ENCODE measurements around the gene OR2AJ1. TPM values are rescaled to one million over a fixed set of nuclear protein-coding genes. Genes with fewer than 3 reads are reported as not detected.

OR2AJ1 gene
- total RNA-seq, 8 experiments from 2014 or later: 0.21 to 0.24 TPM; not detected in 6

Other genes with a start within 250 kb of the OR2AJ1 start
- under 1 TPM in 5 of 8 experiments, not detected in 3; 0.04 to 0.71 (median 0.18) TPM for gene OR13G1, start 245.2 kb upstream of the OR2AJ1 start, total RNA-seq
- gene OR6F1, start 208.2 kb upstream of the OR2AJ1 start, total RNA-seq: under 1 TPM in 3 of 8 experiments, not detected in 5; 0.09 to 0.31 (median 0.28) TPM
- not detected for gene OR14K1, start 186.3 kb upstream of the OR2AJ1 start, total RNA-seq
- gene OR14A2, start 176.7 kb upstream of the OR2AJ1 start, total RNA-seq: not detected
- 1 to 10 TPM in 1 of 8 experiments, under 1 TPM in 5, not detected in 2; 0.07 to 1.3 (median 0.20) TPM for gene OR1C1, start 164.3 kb upstream of the OR2AJ1 start, total RNA-seq
- gene OR14A16, start 100.8 kb upstream of the OR2AJ1 start, total RNA-seq: not detected
- 1 to 10 TPM in 1 of 8 experiments, under 1 TPM in 1, not detected in 6; 0.25 to 1.1 TPM for gene OR11L1, start 83.0 kb upstream of the OR2AJ1 start, total RNA-seq
- 1 to 10 TPM in 2 of 8 experiments, under 1 TPM in 5, not detected in 1; 0.27 to 4.7 (median 0.52) TPM for gene TRIM58, start 67.7 kb upstream of the OR2AJ1 start, total RNA-seq
- 1 to 10 TPM in 1 of 8 experiments, under 1 TPM in 7; 0.33 to 1.0 (median 0.51) TPM for gene OR2W3, start 29.3 kb upstream of the OR2AJ1 start, total RNA-seq
- gene OR2T8, start 4.6 kb upstream of the OR2AJ1 start, total RNA-seq: under 1 TPM in 1 of 8 experiments, not detected in 7; 0.47 TPM
- gene OR2L8, start 24.0 kb downstream of the OR2AJ1 start, total RNA-seq: 1 to 10 TPM in 2 of 8 experiments, under 1 TPM in 2, not detected in 4; 0.36 to 1.9 (median 0.80) TPM
- 1 to 10 TPM in 2 of 8 experiments, under 1 TPM in 1, not detected in 5; 1.00 to 1.5 (median 1.1) TPM for gene OR2AK2, start 40.3 kb downstream of the OR2AJ1 start, total RNA-seq
- 1 to 10 TPM in 1 of 8 experiments, under 1 TPM in 3, not detected in 4; 0.08 to 1.0 (median 0.26) TPM for gene OR2L5, start 88.8 kb downstream of the OR2AJ1 start, total RNA-seq
- under 1 TPM in 7 of 8 experiments, not detected in 1; 0.08 to 0.70 (median 0.29) TPM for gene OR2L2, start 105.2 kb downstream of the OR2AJ1 start, total RNA-seq
- under 1 TPM in 6 of 8 experiments, not detected in 2; 0.13 to 0.63 (median 0.21) TPM for gene OR2L3, start 121.9 kb downstream of the OR2AJ1 start, total RNA-seq
- under 1 TPM in 6 of 8 experiments, not detected in 2; 0.05 to 0.77 (median 0.30) TPM for gene OR2L13, start 170.3 kb downstream of the OR2AJ1 start, total RNA-seq
- 1 to 10 TPM in 1 of 8 experiments, under 1 TPM in 3, not detected in 4; 0.21 to 1.0 (median 0.45) TPM for gene OR2M5, start 220.3 kb downstream of the OR2AJ1 start, total RNA-seq
- under 1 TPM in 2 of 8 experiments, not detected in 6; 0.59 to 0.85 TPM for gene OR2M2, start 249.9 kb downstream of the OR2AJ1 start, total RNA-seq

All from motor neuron (in vitro differentiated cells).